HepG2 (cell line): Measurements from ENCODE around the gene PYHIN1. TPM values are rescaled to one million over a fixed set of nuclear protein-coding genes. Genes with fewer than 3 reads are reported as not detected.

ENCODE experiments used
- ATAC-seq: fragments of 200-7000 bp; cut with Tn5 transposase; 3 replicates; pipeline ENCODE4 v1.9.1; 2020; ENCODE audit warnings: mild to moderate bottlenecking, moderate library complexity
- BruUV-seq: library from RNA; stranded (reverse); fragments of 400-500 nt; replicated peaks from 2 replicates; lab custom pipeline; 2021; lab: Mats Ljungman, UMichigan
- CTCF ChIA-PET: fragments of 300-600 bp; formaldehyde crosslinking; extraction: SDS; loops from one replicate; lab custom pipeline; 2021; ENCODE audit warnings: low total read pairs, inconsistent platforms, low intra/inter-chr PET ratio; lab: Yijun Ruan, JAX
- POLR2A ChIA-PET: fragments of 350-600 bp; sonication (Branson Sonifier 250); formaldehyde crosslinking; loops from one replicate; lab custom pipeline; 2020; ENCODE audit warnings: antibody characterized with exemption, inconsistent platforms; lab: Yijun Ruan, JAX
- DNase-seq: peaks from one replicate; pipeline ENCODE4 v3.0.0-alpha.2; 2015; ENCODE audit warnings: low spot score
- FAIRE-seq: peaks from 3 replicates; lab custom pipeline; 2011; peaks lifted over from hg19 to GRCh38; lab: Jason Lieb, UNC
- H2AFZ ChIP-seq: one replicate; pipeline ENCODE4 v1.6.1; 2011; ENCODE audit warnings: low read length, inconsistent platforms
- H3K27ac ChIP-seq: fragments of 300-600 bp; 3 replicates; pipeline ENCODE4 v1.8.0; 2011; ENCODE audit warnings: mixed run types, mild to moderate bottlenecking, mixed read lengths, low read length, inconsistent platforms; ENCODE audit not compliant: insufficient read depth; ENCODE audit errors: extremely low read length
- H3K27me3 ChIP-seq, 2 experiments: fragments of 200-600 bp in 1 of 2; 2 replicates in 1 of 2; 3 replicates in 1 of 2; pipeline versions ENCODE4 v1.6.0 to v1.8.0; 2011; ENCODE audit warnings: low read length in 2 of 2, mild to moderate bottlenecking in 2 of 2, moderate library complexity in 2 of 2, inconsistent platforms in 1 of 2; ENCODE audit not compliant: insufficient read depth in 2 of 2, control insufficient read depth in 1 of 2
- H3K36me3 ChIP-seq, 2 experiments: fragments of 200-600 bp in 1 of 2; replicated peaks in 1 of 2; 2 replicates in 1 of 2; 3 replicates in 1 of 2; pipeline versions ENCODE4 v1.5.1 to v1.8.0; 2011; ENCODE audit warnings: low read length in 2 of 2, inconsistent platforms in 1 of 2; ENCODE audit not compliant: insufficient read depth in 2 of 2, control insufficient read depth in 1 of 2
- H3K4me1 ChIP-seq: 2 replicates; pipeline ENCODE4 v1.5.1; 2012; ENCODE audit warnings: low read length, inconsistent platforms; ENCODE audit not compliant: insufficient read depth
- H3K4me2 ChIP-seq: 2 replicates; pipeline ENCODE4 v1.6.0; 2011; ENCODE audit warnings: low read depth, low read length, inconsistent platforms
- H3K4me3 ChIP-seq, 3 experiments: fragments of 200-600 bp in 1 of 3; sonication (generic), shearing (Covaris generic) in 1 of 3; replicated peaks in 1 of 3; 2 replicates each; pipeline ENCODE4 v1.5.1; 2011 to 2016; ENCODE audit warnings: low read length in 3 of 3, inconsistent platforms in 2 of 3, low read depth in 2 of 3, mild to moderate bottlenecking in 2 of 3, control low read depth in 1 of 3, mixed read lengths in 1 of 3; ENCODE audit not compliant: insufficient read depth in 1 of 3
- H3K79me2 ChIP-seq: one replicate; pipeline ENCODE4 v1.6.1; 2011; ENCODE audit warnings: low read length, inconsistent platforms; ENCODE audit not compliant: insufficient read depth
- H3K9ac ChIP-seq: 2 replicates; pipeline ENCODE4 v1.6.0; 2011; ENCODE audit warnings: mild to moderate bottlenecking, low read depth, low read length, inconsistent platforms; ENCODE audit not compliant: insufficient read depth
- H3K9me3 ChIP-seq: 2 replicates; pipeline ENCODE4 v1.5.1; 2012; ENCODE audit warnings: mild to moderate bottlenecking, low read length
- H4K20me1 ChIP-seq: 2 replicates; pipeline ENCODE4 v1.6.0; 2011; ENCODE audit warnings: inconsistent platforms, mild to moderate bottlenecking, low read length, moderate library complexity; ENCODE audit not compliant: insufficient read depth
- DNMT3B ChIP-seq: conservative IDR thresholded peaks from 2 replicates; pipeline ENCODE4 v1.6.1; 2016; ENCODE audit warnings: missing biosample characterization, control low read depth
- MTA1 ChIP-seq: sonication (generic); formaldehyde crosslinking; IDR thresholded peaks from 2 replicates; pipeline ENCODE4 v1.4.0; 2020; ENCODE audit warnings: missing genetic modification reagents, mild to moderate bottlenecking, borderline replicate concordance
- ZNF230 ChIP-seq: sonication (generic); formaldehyde crosslinking; IDR thresholded peaks from 2 replicates; pipeline ENCODE4 v1.4.0; 2020; ENCODE audit warnings: mild to moderate bottlenecking, missing genetic modification reagents
- ZNF615 ChIP-seq: sonication (generic); formaldehyde crosslinking; IDR thresholded peaks from 2 replicates; pipeline ENCODE4 v1.5.0; 2020; ENCODE audit warnings: mild to moderate bottlenecking, missing genetic modification reagents, borderline replicate concordance
- ZNF841 ChIP-seq: sonication (generic); formaldehyde crosslinking; IDR thresholded peaks from 2 replicates; pipeline ENCODE4 v1.8.1; 2023; ENCODE audit warnings: missing genetic modification reagents, borderline replicate concordance
- WGBS: methylation state at CpG from one replicate; pipeline ENCODE4 v1.1.6; 2017; ENCODE audit warnings: low lambda C conversion rate; 5-methylcytosine and 5-hydroxymethylcytosine counted together
- in situ Hi-C: cut with HindIII; loops from 2 replicates; pipeline ENCODE4 v1.10.0; 2017; ENCODE audit warnings: low pct_unique_long_range_greater_than_20kb; ENCODE audit not compliant: extremely low pct_ligation_motif_present
- intact Hi-C: fragments of 100-400 bp; cut with micrococcal nuclease; formaldehyde crosslinking; loops from one replicate; pipeline ENCODE4 v1.10.0; 2022; ENCODE audit not compliant: unreplicated experiment
- polyA plus RNA-seq, 8 experiments: library from polyadenylated mRNA; depleted of rRNA in 3 of 8; stranded (reverse) in 7 of 8; unstranded in 1 of 8; fragments of >200 nt; fragmentation: Illumina TruSeq in 4 of 8; extraction: Trizol in 4 of 8; gene quantifications; 2 replicates each; pipeline versions ENCODE4 v1.2.1 to v1.2.3, GENCODE V29; 2011 to 2016; ENCODE audit warnings: low read depth in 4 of 8, missing spikeins in 1 of 8, mixed read lengths in 1 of 8; ENCODE audit not compliant: insufficient read depth in 1 of 8
- total RNA-seq, 5 experiments: library from RNA; depleted of rRNA; stranded (reverse); fragments of >200 nt; fragmentation: Illumina TruSeq; extraction: Trizol; gene quantifications; 2 replicates each; pipeline ENCODE4 v1.2.3, GENCODE V29; 2016; ENCODE audit warnings: low read depth in 1 of 5
- TF ChIP-seq, protein P1 (sequence below): sonication (generic); formaldehyde crosslinking; IDR thresholded peaks from 2 replicates; pipeline ENCODE4 v1.5.0; 2020; ENCODE audit warnings: mild to moderate bottlenecking, missing genetic modification reagents, moderate library complexity
- TF ChIP-seq, protein P2 (sequence below): sonication (generic); formaldehyde crosslinking; IDR thresholded peaks from 2 replicates; pipeline ENCODE4 v1.4.0; 2020; ENCODE audit warnings: missing genetic modification reagents

PYHIN1 gene
- total and polyA plus RNA-seq, 2 of the 13 experiments (the other 11 are each of a cell fraction or from before 2014, with no cell fraction given) = not detected

DNA sequence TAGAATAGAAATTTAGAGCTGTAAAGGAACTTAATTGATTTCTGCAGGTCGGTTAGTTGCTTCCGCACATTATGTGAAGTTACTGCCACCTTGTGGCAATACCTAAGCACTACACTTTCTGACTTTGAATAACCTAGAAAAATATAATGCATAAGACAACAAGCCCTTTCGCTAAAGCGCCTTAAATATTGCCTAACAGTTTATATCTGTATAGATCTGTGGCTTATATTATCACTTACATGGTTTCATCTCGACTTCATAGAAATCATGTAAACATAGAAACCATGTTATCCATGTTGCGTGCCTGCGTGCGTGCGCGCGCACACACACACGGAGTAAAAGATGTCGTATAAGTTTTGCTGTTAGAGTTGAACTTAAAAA lies 67.4 kb downstream of the PYHIN1 start (continued):
- TF ChIP-seq ZNF841 (CRISPR knock-in tag) (no peak), ZNF230 (CRISPR knock-in tag) (no peak), ZNF615 (CRISPR knock-in tag) (no peak), DNMT3B (CRISPR knock-in tag) (no peak), MTA1 (CRISPR knock-in tag) (no peak)
- TF ChIP-seq, protein P1, sequence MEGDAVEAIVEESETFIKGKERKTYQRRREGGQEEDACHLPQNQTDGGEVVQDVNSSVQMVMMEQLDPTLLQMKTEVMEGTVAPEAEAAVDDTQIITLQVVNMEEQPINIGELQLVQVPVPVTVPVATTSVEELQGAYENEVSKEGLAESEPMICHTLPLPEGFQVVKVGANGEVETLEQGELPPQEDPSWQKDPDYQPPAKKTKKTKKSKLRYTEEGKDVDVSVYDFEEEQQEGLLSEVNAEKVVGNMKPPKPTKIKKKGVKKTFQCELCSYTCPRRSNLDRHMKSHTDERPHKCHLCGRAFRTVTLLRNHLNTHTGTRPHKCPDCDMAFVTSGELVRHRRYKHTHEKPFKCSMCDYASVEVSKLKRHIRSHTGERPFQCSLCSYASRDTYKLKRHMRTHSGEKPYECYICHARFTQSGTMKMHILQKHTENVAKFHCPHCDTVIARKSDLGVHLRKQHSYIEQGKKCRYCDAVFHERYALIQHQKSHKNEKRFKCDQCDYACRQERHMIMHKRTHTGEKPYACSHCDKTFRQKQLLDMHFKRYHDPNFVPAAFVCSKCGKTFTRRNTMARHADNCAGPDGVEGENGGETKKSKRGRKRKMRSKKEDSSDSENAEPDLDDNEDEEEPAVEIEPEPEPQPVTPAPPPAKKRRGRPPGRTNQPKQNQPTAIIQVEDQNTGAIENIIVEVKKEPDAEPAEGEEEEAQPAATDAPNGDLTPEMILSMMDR = peak; percentile 72

DNA sequence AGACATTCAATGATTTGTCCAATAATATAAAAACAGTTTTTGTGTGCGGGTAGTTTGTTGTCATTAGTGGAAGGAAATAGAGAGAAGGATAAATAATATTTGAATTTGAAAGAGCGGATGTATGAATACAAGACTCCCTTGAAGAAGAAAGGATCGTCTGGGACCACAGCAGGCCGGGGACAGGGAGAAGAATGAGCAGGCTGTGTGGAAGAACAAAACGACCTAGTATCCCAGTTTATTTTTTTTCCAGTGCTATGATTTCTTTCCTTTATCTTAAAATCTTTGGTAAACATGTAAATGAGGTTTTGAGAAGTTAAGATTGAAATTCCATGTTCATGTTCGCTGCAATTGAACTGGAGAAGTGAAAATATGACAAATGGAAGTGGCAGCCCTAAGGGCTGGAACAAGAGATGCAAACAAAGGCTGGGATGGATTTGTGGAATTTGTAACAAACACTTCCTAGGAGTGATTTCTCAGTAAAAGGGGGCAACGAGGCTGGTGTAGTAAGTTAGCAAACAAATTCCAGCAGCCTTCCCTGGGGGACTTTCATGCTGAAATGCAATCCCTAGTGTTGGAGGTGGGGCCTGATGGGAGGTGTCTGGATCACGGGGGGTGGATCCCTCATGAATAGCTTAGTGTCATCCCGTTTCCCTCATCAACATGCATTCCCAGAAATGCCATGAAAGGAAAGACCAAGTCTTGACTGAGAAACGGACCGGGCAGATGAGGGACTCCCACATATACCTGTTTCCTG lies 68.1 kb downstream of the PYHIN1 start:
- H3K27ac ChIP-seq = no peak overlapping the region
- DNase-seq = no peak
- ATAC-seq = no peak
- BruUV-seq = no TSS peak
- in situ Hi-C loops (loop anchor here (25.0 kb wide), 1 partner anchor 812 kb away; the partner anchor contains the start of gene CD1D), intact Hi-C loops (loop anchor here (2.0 to 10.0 kb wide), 2 partner anchors 493 to 1035 kb away; no protein-coding TSS in a partner anchor)
- ChIA-PET POLR2A (no interaction called here), CTCF (interaction anchor here (0.6 to 1.4 kb wide), 2 partner anchors 493 to 796 kb away, joined by 3 to 4 read pairs; no protein-coding TSS in a partner anchor)
- WGBS = 12% methylated on average over 11 of the region's 11 CpGs
- no peak for FAIRE-seq
- no peaks in the 10 kb centered on the region for H3K4me1 ChIP-seq
- H3K4me3 ChIP-seq = no peak overlapping the region
- no peak overlapping the region for H3K9ac ChIP-seq
- no peaks in the 10 kb centered on the region for H3K79me2 ChIP-seq
- H2AFZ ChIP-seq = no peak overlapping the region
- no peaks in the 10 kb centered on the region for H3K27me3 ChIP-seq
- H3K36me3 ChIP-seq = no peaks in the 10 kb centered on the region
- H4K20me1 ChIP-seq = no peaks in the 10 kb centered on the region
- no peak overlapping the region for H3K4me2 ChIP-seq
- TF ChIP-seq, protein P2, sequence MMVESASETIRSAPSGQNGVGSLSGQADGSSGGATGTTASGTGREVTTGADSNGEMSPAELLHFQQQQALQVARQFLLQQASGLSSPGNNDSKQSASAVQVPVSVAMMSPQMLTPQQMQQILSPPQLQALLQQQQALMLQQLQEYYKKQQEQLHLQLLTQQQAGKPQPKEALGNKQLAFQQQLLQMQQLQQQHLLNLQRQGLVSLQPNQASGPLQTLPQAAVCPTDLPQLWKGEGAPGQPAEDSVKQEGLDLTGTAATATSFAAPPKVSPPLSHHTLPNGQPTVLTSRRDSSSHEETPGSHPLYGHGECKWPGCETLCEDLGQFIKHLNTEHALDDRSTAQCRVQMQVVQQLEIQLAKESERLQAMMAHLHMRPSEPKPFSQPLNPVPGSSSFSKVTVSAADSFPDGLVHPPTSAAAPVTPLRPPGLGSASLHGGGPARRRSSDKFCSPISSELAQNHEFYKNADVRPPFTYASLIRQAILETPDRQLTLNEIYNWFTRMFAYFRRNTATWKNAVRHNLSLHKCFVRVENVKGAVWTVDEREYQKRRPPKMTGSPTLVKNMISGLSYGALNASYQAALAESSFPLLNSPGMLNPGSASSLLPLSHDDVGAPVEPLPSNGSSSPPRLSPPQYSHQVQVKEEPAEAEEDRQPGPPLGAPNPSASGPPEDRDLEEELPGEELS (CRISPR knock-in tag) = no peak
- H3K9me3 ChIP-seq = no peaks in the 10 kb centered on the region
